SK-N-SH (cell line): ENCODE data around the gene MUSTN1. TPM values are rescaled to one million over a fixed set of nuclear protein-coding genes. Genes with fewer than 3 reads are reported as not detected.

Experiments used
- CTCF ChIA-PET: fragments of 300-600, 350-600 bp; formaldehyde crosslinking; extraction: SDS; loops from one replicate; lab custom pipeline; 2021; lab: Yijun Ruan, JAX
- POLR2A ChIA-PET: fragments of 350-600 bp; sonication (Branson Sonifier 250); formaldehyde crosslinking; extraction: SDS; loops from one replicate; lab custom pipeline; 2020; ENCODE audit warnings: antibody characterized with exemption, inconsistent platforms; lab: Yijun Ruan, JAX
- DNase-seq: peaks from one replicate; pipeline ENCODE4 v3.0.0; 2012
- H2AFZ ChIP-seq: fragments of 200-600 bp; sonication (generic); 2 replicates; pipeline ENCODE4 v1.8.1; 2016; ENCODE audit warnings: antibody characterized with exemption, mild to moderate bottlenecking, low read depth
- H3F3A ChIP-seq: fragments of 200-600 bp; sonication (generic); replicated peaks from 2 replicates; pipeline ENCODE3; 2016; ENCODE audit warnings: antibody characterized with exemption, mild to moderate bottlenecking; ENCODE audit not compliant: insufficient read depth
- H3K27ac ChIP-seq, 2 experiments: fragments of 200-500 bp in 1 of 2; fragments of 200-600 bp in 1 of 2; sonication (Bioruptor generic) in 1 of 2; sonication (generic), shearing (Covaris generic) in 1 of 2; 2 replicates each; pipeline versions ENCODE4 v1.5.1 to v1.6.1; 2014 to 2016; ENCODE audit warnings: low read depth in 2 of 2, inconsistent platforms in 1 of 2, low read length in 1 of 2, mild to moderate bottlenecking in 1 of 2, mixed read lengths in 1 of 2
- H3K27me3 ChIP-seq: fragments of 200-600 bp; sonication (generic), shearing (Covaris generic); 2 replicates; pipeline ENCODE4 v1.6.1; 2016; ENCODE audit warnings: mixed run types; ENCODE audit not compliant: insufficient read depth
- H3K36me3 ChIP-seq, 2 experiments: fragments of 200-500 bp in 1 of 2; fragments of 200-600 bp in 1 of 2; sonication (Bioruptor generic) in 1 of 2; sonication (generic) in 1 of 2; replicated peaks in 1 of 2; 2 replicates each; pipeline versions ENCODE3 to v1.5.1; 2014 to 2016; ENCODE audit warnings: low read length in 1 of 2, mild to moderate bottlenecking in 1 of 2; ENCODE audit not compliant: insufficient read depth in 2 of 2, control insufficient read depth in 1 of 2
- H3K4me1 ChIP-seq, 2 experiments: fragments of 200-500 bp in 1 of 2; fragments of 200-600 bp in 1 of 2; sonication (Bioruptor generic) in 1 of 2; sonication (generic), shearing (Covaris generic) in 1 of 2; 2 replicates each; pipeline versions ENCODE4 v1.5.1 to v1.6.1; 2014 to 2016; ENCODE audit warnings: low read depth in 1 of 2, low read length in 1 of 2, mixed run types in 1 of 2; ENCODE audit not compliant: insufficient read depth in 2 of 2, control insufficient read depth in 1 of 2
- H3K4me2 ChIP-seq: fragments of 200-600 bp; sonication (generic), shearing (Covaris generic); 2 replicates; pipeline ENCODE4 v1.6.1; 2017; ENCODE audit warnings: mixed run types
- H3K4me3 ChIP-seq, 2 experiments: fragments of 200-500 bp in 1 of 2; fragments of 200-600 bp in 1 of 2; sonication (Bioruptor generic) in 1 of 2; sonication (generic), shearing (Covaris generic) in 1 of 2; 2 replicates each; pipeline versions ENCODE4 v1.5.1 to v1.8.1; 2014 to 2016; ENCODE audit warnings: low read depth in 2 of 2, inconsistent platforms in 1 of 2, low read length in 1 of 2, mild to moderate bottlenecking in 1 of 2, mixed read lengths in 1 of 2, moderate library complexity in 1 of 2
- H3K79me2 ChIP-seq: fragments of 200-600 bp; sonication (generic); 2 replicates; pipeline ENCODE4 v1.8.1; 2017; ENCODE audit warnings: mild to moderate bottlenecking; ENCODE audit not compliant: insufficient read depth
- H3K9ac ChIP-seq: fragments of 200-600 bp; sonication (generic); 2 replicates; pipeline ENCODE4 v1.6.1; 2017; ENCODE audit warnings: mixed run types
- H3K9me2 ChIP-seq: fragments of 200-600 bp; sonication (generic); 2 replicates; pipeline ENCODE4 v1.6.1; 2017; ENCODE audit warnings: mixed run types
- H3K9me3 ChIP-seq: fragments of 200-600 bp; sonication (generic); 2 replicates; pipeline ENCODE4 v1.6.1; 2017; ENCODE audit warnings: mixed run types, mild to moderate bottlenecking, moderate library complexity
- H4K20me1 ChIP-seq: fragments of 200-600 bp; sonication (generic); 2 replicates; pipeline ENCODE4 v1.6.1; 2017; ENCODE audit warnings: mild to moderate bottlenecking, mixed run types; ENCODE audit not compliant: insufficient read depth
- CHD2 ChIP-seq: fragments of 150-350 bp; IDR thresholded peaks from 2 replicates; pipeline ENCODE4 v1.6.1; 2018; ENCODE audit warnings: low read length; ENCODE audit not compliant: partially characterized antibody
- ELF1 ChIP-seq: IDR thresholded peaks from 2 replicates; pipeline ENCODE4 v1.4.0; 2012
- FOSL2 ChIP-seq: IDR thresholded peaks from 2 replicates; pipeline ENCODE4 v1.4.0; 2012; ENCODE audit warnings: low read depth, mild to moderate bottlenecking, moderate library complexity, borderline replicate concordance
- FOXJ3 ChIP-seq: sonication (generic); formaldehyde crosslinking; IDR thresholded peaks from 2 replicates; pipeline ENCODE4 v1.5.1; 2020; ENCODE audit warnings: mild to moderate bottlenecking, missing genetic modification reagents
- FOXM1 ChIP-seq: IDR thresholded peaks from 2 replicates; pipeline ENCODE4 v1.4.0; 2012; ENCODE audit warnings: low read depth, mild to moderate bottlenecking
- GATA2 ChIP-seq: sonication (generic); formaldehyde crosslinking; IDR thresholded peaks from 2 replicates; pipeline ENCODE4 v1.5.0; 2020; ENCODE audit warnings: mild to moderate bottlenecking, missing genetic modification reagents
- MEF2A ChIP-seq: IDR thresholded peaks from 2 replicates; pipeline ENCODE4 v1.4.0; 2012; ENCODE audit warnings: low read depth, borderline replicate concordance
- NFIC ChIP-seq: IDR thresholded peaks from 2 replicates; pipeline ENCODE4 v1.4.0; 2012; ENCODE audit warnings: borderline replicate concordance
- NRF1 ChIP-seq: IDR thresholded peaks from 2 replicates; pipeline ENCODE4 v1.6.1; 2012; ENCODE audit warnings: low read depth, mild to moderate bottlenecking, low read length
- RAD21 ChIP-seq: IDR thresholded peaks from 2 replicates; pipeline ENCODE4 v1.6.1; 2012; ENCODE audit warnings: mild to moderate bottlenecking, low read length
- RCOR1 ChIP-seq: fragments of 150-350 bp; IDR thresholded peaks from 2 replicates; pipeline ENCODE4 v1.6.1; 2017; ENCODE audit warnings: antibody characterized with exemption, low read length
- RFX5 ChIP-seq: IDR thresholded peaks from 2 replicates; pipeline ENCODE4 v1.6.1; 2012; ENCODE audit warnings: mild to moderate bottlenecking, improper control_type of control experiment, low read length
- RXRA ChIP-seq: IDR thresholded peaks from 2 replicates; pipeline ENCODE4 v1.4.0; 2012; ENCODE audit warnings: low read depth, mild to moderate bottlenecking, borderline replicate concordance
- TAF1 ChIP-seq: IDR thresholded peaks from 2 replicates; pipeline ENCODE4 v1.6.1; 2012; ENCODE audit warnings: low read depth, mild to moderate bottlenecking, low read length, moderate library complexity, borderline replicate concordance
- WGBS: methylation state at CpG from one replicate; pipeline ENCODE4 v1.1.6; 2017; ENCODE audit warnings: low lambda C conversion rate; 5-methylcytosine and 5-hydroxymethylcytosine counted together
- polyA plus RNA-seq, 3 experiments: library from polyadenylated mRNA; depleted of rRNA; stranded (reverse); fragments of >200 nt; gene quantifications; 2 replicates each; pipeline ENCODE4 v1.2.3, GENCODE V29; 2012
- TF ChIP-seq, protein P1 (sequence below): IDR thresholded peaks from 2 replicates; pipeline ENCODE4; 2012
- TF ChIP-seq, protein P2 (sequence below): IDR thresholded peaks from 2 replicates; pipeline ENCODE4 v1.4.0; 2012; ENCODE audit warnings: low read depth, borderline replicate concordance

MUSTN1 gene
- polyA plus RNA-seq, 1 of the 3 experiments (the other 2 are of a cell fraction), result 0.54 TPM

DNA sequence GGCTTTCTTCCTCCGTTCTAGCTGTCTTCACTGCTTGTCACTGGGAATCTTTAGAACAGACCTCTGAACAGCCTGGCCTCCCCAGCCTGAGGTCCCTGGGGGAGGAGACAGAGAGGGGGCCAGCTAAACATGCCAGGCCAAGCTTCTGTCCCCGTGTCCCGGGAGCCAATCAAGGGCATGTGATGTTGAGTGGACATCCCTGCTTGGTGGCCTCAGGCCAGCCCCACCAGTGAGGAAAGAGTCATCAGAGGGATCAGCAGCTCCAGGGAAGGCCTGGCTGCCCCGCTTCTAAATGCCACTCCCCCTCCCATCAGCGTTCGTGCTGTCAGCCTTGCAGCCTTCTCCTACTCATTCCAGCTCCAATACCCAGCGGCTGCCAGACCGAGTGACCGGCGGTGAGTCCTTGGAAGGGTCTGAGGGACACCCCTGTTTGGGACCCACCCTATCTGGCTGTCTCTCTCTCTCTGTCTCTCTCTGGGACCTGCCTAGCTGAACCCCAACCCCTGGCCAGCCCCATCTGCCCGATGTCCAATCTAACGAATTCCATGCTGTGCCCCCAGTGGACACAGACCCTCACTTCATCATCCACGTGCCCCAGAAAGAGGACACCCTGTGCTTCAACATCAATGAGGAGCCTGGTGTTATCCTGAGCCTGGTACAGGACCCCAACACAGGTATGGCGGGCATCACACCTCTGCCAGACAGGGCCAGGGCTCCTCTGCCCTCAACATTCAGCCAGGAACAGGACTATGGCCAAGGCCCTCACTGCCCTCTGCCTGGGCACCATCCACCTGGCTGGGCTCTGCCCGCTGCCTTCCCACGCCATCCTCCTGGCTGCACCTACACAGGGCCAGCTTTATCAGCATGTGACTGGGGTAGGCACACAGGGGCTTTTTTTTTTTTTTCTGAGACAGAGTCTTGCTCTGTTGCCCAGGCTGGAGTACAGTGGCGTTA lies 46.9 kb downstream of the MUSTN1 start:
- H3K9me2 ChIP-seq, result no peaks in the 10 kb centered on the region
- no peaks in the 10 kb centered on the region for H3K27me3 ChIP-seq
- TF ChIP-seq FOXM1 (no peak), FOSL2 (no peak), ELF1 (no peak), FOXJ3 (CRISPR knock-in tag) (no peak), GATA2 (no peak), RCOR1 (no peak), TAF1 (no peak), RXRA (no peak), RFX5 (no peak), MEF2A (no peak), NRF1 (no peak)
- TF ChIP-seq, protein P1, sequence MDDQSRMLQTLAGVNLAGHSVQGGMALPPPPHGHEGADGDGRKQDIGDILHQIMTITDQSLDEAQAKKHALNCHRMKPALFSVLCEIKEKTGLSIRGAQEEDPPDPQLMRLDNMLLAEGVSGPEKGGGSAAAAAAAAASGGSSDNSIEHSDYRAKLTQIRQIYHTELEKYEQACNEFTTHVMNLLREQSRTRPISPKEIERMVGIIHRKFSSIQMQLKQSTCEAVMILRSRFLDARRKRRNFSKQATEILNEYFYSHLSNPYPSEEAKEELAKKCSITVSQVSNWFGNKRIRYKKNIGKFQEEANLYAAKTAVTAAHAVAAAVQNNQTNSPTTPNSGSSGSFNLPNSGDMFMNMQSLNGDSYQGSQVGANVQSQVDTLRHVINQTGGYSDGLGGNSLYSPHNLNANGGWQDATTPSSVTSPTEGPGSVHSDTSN, result no peak
- TF ChIP-seq, protein P2, sequence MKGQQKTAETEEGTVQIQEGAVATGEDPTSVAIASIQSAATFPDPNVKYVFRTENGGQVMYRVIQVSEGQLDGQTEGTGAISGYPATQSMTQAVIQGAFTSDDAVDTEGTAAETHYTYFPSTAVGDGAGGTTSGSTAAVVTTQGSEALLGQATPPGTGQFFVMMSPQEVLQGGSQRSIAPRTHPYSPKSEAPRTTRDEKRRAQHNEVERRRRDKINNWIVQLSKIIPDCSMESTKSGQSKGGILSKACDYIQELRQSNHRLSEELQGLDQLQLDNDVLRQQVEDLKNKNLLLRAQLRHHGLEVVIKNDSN, result no peak
- H3K27ac ChIP-seq, result no peak overlapping the region
- H3F3A ChIP-seq, result no peaks in the 10 kb centered on the region
- no peaks in the 10 kb centered on the region for H3K79me2 ChIP-seq
- no peak overlapping the region for H3K4me2 ChIP-seq
- H3K4me1 ChIP-seq, result peaks cover 0 to 2% of the 10 kb centered on the region in 2 experiments; a peak in 1 of 4 replicates
- POLR2A ChIA-PET, result no interaction called here
- DNase-seq, result no peak
- H3K9me3 ChIP-seq, result no peaks in the 10 kb centered on the region
- H4K20me1 ChIP-seq, result no peaks in the 10 kb centered on the region
- H3K9ac ChIP-seq, result no peak overlapping the region
- H3K4me3 ChIP-seq, result no peak overlapping the region
- CTCF ChIA-PET, result interaction anchor here (1.5 kb wide), 1 partner anchor 23 kb away, joined by 3 read pairs; no protein-coding TSS in a partner anchor
- no peak overlapping the region for H2AFZ ChIP-seq
- no peaks in the 10 kb centered on the region for H3K36me3 ChIP-seq
- WGBS, result 68% methylated on average over 13 of the region's 17 CpGs

DNA sequence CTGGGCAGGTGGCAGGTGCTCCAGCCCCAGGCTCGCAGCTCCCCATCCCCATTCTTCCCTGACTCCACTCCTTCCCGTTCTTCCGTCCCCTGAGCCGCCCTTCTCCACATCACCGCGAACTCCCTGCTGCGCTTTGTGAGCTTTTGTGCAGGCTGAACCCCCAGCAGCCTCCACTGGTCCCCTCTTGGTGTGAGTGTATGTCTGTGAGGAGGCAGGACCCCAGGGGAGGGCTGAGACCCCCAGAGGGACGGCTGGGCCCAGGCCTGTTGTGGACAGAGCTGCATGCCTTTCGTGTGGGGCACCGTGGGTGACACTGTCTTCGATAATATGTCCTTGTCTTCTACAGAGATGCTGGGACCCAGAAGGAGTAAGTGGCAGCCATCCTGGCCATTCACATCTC lies 47.6 kb downstream of the MUSTN1 start:
- CTCF ChIA-PET, result interaction anchor here (1.5 kb wide), 1 partner anchor 24 kb away, joined by 3 read pairs; no protein-coding TSS in a partner anchor
- no peak overlapping the region for H3K9ac ChIP-seq

More for the DNA sequence above, 47.6 kb downstream of the MUSTN1 start:
- H3F3A ChIP-seq, result no peaks in the 10 kb centered on the region
- H3K27ac ChIP-seq, result no peak overlapping the region
- H3K4me2 ChIP-seq, result no peak overlapping the region
- no peak overlapping the region for H3K4me3 ChIP-seq
- no peaks in the 10 kb centered on the region for H3K36me3 ChIP-seq
- no peaks in the 10 kb centered on the region for H3K9me2 ChIP-seq
- no peak for DNase-seq
- H3K27me3 ChIP-seq, result no peaks in the 10 kb centered on the region
- POLR2A ChIA-PET, result no interaction called here
- no peaks in the 10 kb centered on the region for H3K9me3 ChIP-seq
- H3K79me2 ChIP-seq, result no peaks in the 10 kb centered on the region
- no peaks in the 10 kb centered on the region for H4K20me1 ChIP-seq
- no peak for TF ChIP-seq NFIC
- no peak for TF ChIP-seq FOSL2
- no peak for TF ChIP-seq CHD2
- TF ChIP-seq FOXM1, result no peak
- no peak for TF ChIP-seq RAD21
- TF ChIP-seq GATA2, result no peak
- H3K4me1 ChIP-seq, result no peaks in the 10 kb centered on the region
- H2AFZ ChIP-seq, result no peak overlapping the region
- WGBS, result 71% methylated on average over 10 of the region's 11 CpGs
